HepG2 (cell line): ENCODE results near the gene PCSK6. TPM values are rescaled to one million over a fixed set of nuclear protein-coding genes. Genes with fewer than 3 reads are reported as not detected.

Experiments
- ATM ChIP-seq: fragments of 450-650 bp; IDR thresholded peaks from 2 replicates; pipeline ENCODE4 v1.7.1; 2017; ENCODE audit warnings: mild to moderate bottlenecking, borderline replicate concordance
- CBX5 ChIP-seq: sonication (generic); formaldehyde crosslinking; IDR thresholded peaks from 2 replicates; pipeline ENCODE4 v1.4.0; 2020; ENCODE audit warnings: missing genetic modification reagents, borderline replicate concordance
- CC2D1A ChIP-seq: sonication (generic); formaldehyde crosslinking; IDR thresholded peaks from 2 replicates; pipeline ENCODE4 v1.8.1; 2023; ENCODE audit warnings: mild to moderate bottlenecking, missing genetic modification reagents
- CERS6 ChIP-seq: sonication (generic); formaldehyde crosslinking; IDR thresholded peaks from 2 replicates; pipeline ENCODE4 v1.5.0; 2020; ENCODE audit warnings: missing genetic modification reagents
- CHD2 ChIP-seq: IDR thresholded peaks from 2 replicates; pipeline ENCODE4 v1.6.1; 2011; ENCODE audit warnings: low read depth, low read length, improper control_type of control experiment
- EED ChIP-seq: sonication (generic); formaldehyde crosslinking; IDR thresholded peaks from 2 replicates; pipeline ENCODE4 v1.5.0; 2020; ENCODE audit warnings: mild to moderate bottlenecking, missing genetic modification reagents
- ERF ChIP-seq: IDR thresholded peaks from 2 replicates; pipeline ENCODE4 v1.6.1; 2018; ENCODE audit warnings: missing biosample characterization, missing genetic modification reagents
- ESRRA ChIP-seq: sonication (generic); formaldehyde crosslinking; IDR thresholded peaks from 2 replicates; pipeline ENCODE4 v1.5.1; 2020; ENCODE audit warnings: mild to moderate bottlenecking, low read depth, missing genetic modification reagents
- FOXO1 ChIP-seq: sonication (generic); formaldehyde crosslinking; IDR thresholded peaks from 2 replicates; pipeline ENCODE4 v1.4.0; 2020; ENCODE audit warnings: missing genetic modification reagents
- MXI1 ChIP-seq: IDR thresholded peaks from 3 replicates; pipeline ENCODE4 v1.6.1; 2012; ENCODE audit warnings: low read depth, low read length, inconsistent platforms, borderline replicate concordance
- NCOA2 ChIP-seq: sonication (generic); formaldehyde crosslinking; IDR thresholded peaks from 2 replicates; pipeline ENCODE4 v1.8.0; 2022; ENCODE audit warnings: inconsistent platforms
- PITX1 ChIP-seq: sonication (generic); formaldehyde crosslinking; IDR thresholded peaks from 2 replicates; pipeline ENCODE4 v1.5.1; 2020; ENCODE audit warnings: mild to moderate bottlenecking, missing genetic modification reagents
- RBM39 ChIP-seq: fragments of 200-400 bp; formaldehyde crosslinking; IDR thresholded peaks from one replicate; pipeline ENCODE4 v1.6.1; 2018; ENCODE audit warnings: antibody characterized with exemption, mild to moderate bottlenecking, low read depth, low read length; ENCODE audit not compliant: poor library complexity, severe bottlenecking
- SAFB2 ChIP-seq: sonication (generic); formaldehyde crosslinking; IDR thresholded peaks from 2 replicates; pipeline ENCODE4 v1.5.1; 2020; ENCODE audit warnings: missing genetic modification reagents, low read depth, mild to moderate bottlenecking, borderline replicate concordance
- SNAPC2 ChIP-seq: sonication (generic); formaldehyde crosslinking; IDR thresholded peaks from 2 replicates; pipeline ENCODE4 v1.8.1; 2022; ENCODE audit warnings: mild to moderate bottlenecking, missing genetic modification reagents
- SOX6 ChIP-seq, 2 experiments: fragments of 450-650 bp in 1 of 2; sonication (generic) in 1 of 2; formaldehyde crosslinking in 1 of 2; IDR thresholded peaks; 2 replicates each; pipeline versions ENCODE4 v1.4.0 to v1.6.1; 2017 to 2020; ENCODE audit warnings: antibody characterized with exemption in 1 of 2, mild to moderate bottlenecking in 1 of 2, missing genetic modification reagents in 1 of 2
- TFE3 ChIP-seq: IDR thresholded peaks from 2 replicates; pipeline ENCODE4 v1.6.1; 2016
- ZBTB34 ChIP-seq: sonication (generic); formaldehyde crosslinking; IDR thresholded peaks from 2 replicates; pipeline ENCODE4 v1.8.0; 2022; ENCODE audit warnings: mild to moderate bottlenecking, missing genetic modification reagents
- ZEB1 ChIP-seq: IDR thresholded peaks from 2 replicates; pipeline ENCODE4 v1.6.1; 2012; ENCODE audit warnings: mild to moderate bottlenecking, low read depth, inconsistent platforms; ENCODE audit not compliant: insufficient replicate concordance
- ZMAT3 ChIP-seq: sonication (generic); formaldehyde crosslinking; conservative IDR thresholded peaks from 2 replicates; pipeline ENCODE4 v1.7.0; 2021; ENCODE audit warnings: missing genetic modification reagents
- ZNF263 ChIP-seq: sonication (generic); formaldehyde crosslinking; IDR thresholded peaks from 2 replicates; pipeline ENCODE4 v1.4.0; 2020; ENCODE audit warnings: missing genetic modification reagents
- ZNF704 ChIP-seq: sonication (generic); formaldehyde crosslinking; IDR thresholded peaks from 2 replicates; pipeline ENCODE4 v1.8.1; 2023; ENCODE audit warnings: mild to moderate bottlenecking, inconsistent platforms, moderate library complexity, missing genetic modification reagents, borderline replicate concordance
- ZNF724P ChIP-seq: sonication (generic); formaldehyde crosslinking; IDR thresholded peaks from 2 replicates; pipeline ENCODE4 v1.8.0; 2022; ENCODE audit warnings: missing genetic modification reagents, borderline replicate concordance
- ZSCAN31 ChIP-seq: sonication (generic); formaldehyde crosslinking; IDR thresholded peaks from 2 replicates; pipeline ENCODE4 v1.5.0; 2020; ENCODE audit warnings: low read depth, mild to moderate bottlenecking, missing genetic modification reagents
- polyA plus RNA-seq, 8 experiments: library from polyadenylated mRNA; depleted of rRNA in 3 of 8; stranded (reverse) in 7 of 8; unstranded in 1 of 8; fragments of >200 nt; fragmentation: Illumina TruSeq in 4 of 8; extraction: Trizol in 4 of 8; gene quantifications; 2 replicates each; pipeline versions ENCODE4 v1.2.1 to v1.2.3, GENCODE V29; 2011 to 2016; ENCODE audit warnings: low read depth in 4 of 8, missing spikeins in 1 of 8, mixed read lengths in 1 of 8; ENCODE audit not compliant: insufficient read depth in 1 of 8
- total RNA-seq, 5 experiments: library from RNA; depleted of rRNA; stranded (reverse); fragments of >200 nt; fragmentation: Illumina TruSeq; extraction: Trizol; gene quantifications; 2 replicates each; pipeline ENCODE4 v1.2.3, GENCODE V29; 2016; ENCODE audit warnings: low read depth in 1 of 5

PCSK6 gene
- total and polyA plus RNA-seq, 2 of the 13 experiments (the other 11 are each of a cell fraction or from before 2014, with no cell fraction given), result 56.5 to 155 TPM

GRCh38 chr15:101438482-101439284 is 50.8 kb downstream of the PCSK6 start (continued):
- TF ChIP-seq RBM39 (peak; percentile 46), CBX5 (CRISPR knock-in tag) (0 out of 2 replicates have a peak, but pooled peaks have one; percentile 30), ZBTB34 (CRISPR knock-in tag) (no peak; the same call in 1 of the 2 replicates), ERF (CRISPR knock-in tag) (no peak; the same call in 1 of the 2 replicates), TFE3 (CRISPR knock-in tag) (no peak), SAFB2 (CRISPR knock-in tag) (no peak), ZSCAN31 (0 out of 2 replicates have a peak, but pooled peaks have one; percentile 62), ESRRA (CRISPR knock-in tag) (no peak), FOXO1 (CRISPR knock-in tag) (peak; percentile 55; the same call in 1 of the 2 replicates), ZMAT3 (CRISPR knock-in tag) (no peak), ZNF724P (CRISPR knock-in tag) (no peak), SOX6 (IDR thresholded peaks at IDR 0.05) (no peak), SOX6 (CRISPR knock-in tag; IDR thresholded peaks at IDR 0.05) (peak; percentile 90), EED (CRISPR knock-in tag) (no peak), CERS6 (CRISPR knock-in tag) (no peak), ATM (no peak), ZNF263 (CRISPR knock-in tag) (no peak), NCOA2 (peak; percentile 94), PITX1 (CRISPR knock-in tag) (no peak; the same call in 1 of the 2 replicates), ZNF704 (CRISPR knock-in tag) (no peak), CHD2 (no peak), SNAPC2 (CRISPR knock-in tag) (0 out of 2 replicates have a peak, but pooled peaks have one; percentile 47), CC2D1A (CRISPR knock-in tag) (no peak), MXI1 (peak; percentile 63; the same call in 1 of the 3 replicates), ZEB1 (no peak)
